Transverse colon (tissue), 4 donors: ENCODE measurements around the gene PXDC1. TPM values are rescaled to one million over a fixed set of nuclear protein-coding genes. Genes with fewer than 3 reads are reported as not detected.

Experiments
- DNase-seq: peaks from one replicate; pipeline ENCODE4 v3.0.0-alpha.2; 2019
- H3K27ac ChIP-seq, 4 donors: fragments of 200-600 bp; sonication (generic); 2 replicates each; pipeline ENCODE4 v1.5.1; 2016 to 2018; ENCODE audit warnings: inconsistent platforms in 4 of 4
- H3K27me3 ChIP-seq: fragments of 200-600 bp; sonication (generic); 2 replicates; pipeline ENCODE4 v1.5.1; 2017; ENCODE audit warnings: inconsistent platforms
- H3K36me3 ChIP-seq, 4 donors: fragments of 200-600 bp; sonication (generic); 2 replicates each; pipeline ENCODE4 v1.5.1; 2017 to 2019; ENCODE audit warnings: inconsistent platforms in 4 of 4
- H3K4me1 ChIP-seq, 4 donors: fragments of 200-600 bp; sonication (generic); 2 replicates each; pipeline ENCODE4 v1.5.1; 2017 to 2020; ENCODE audit warnings: inconsistent platforms in 4 of 4
- H3K4me3 ChIP-seq, 4 donors: fragments of 200-600 bp; sonication (generic); 1 replicate in 1 of 4; 2 replicates in 3 of 4; pipeline versions ENCODE4 v1.5.1 to v1.6.1; 2017 to 2019; ENCODE audit warnings: inconsistent platforms in 4 of 4
- H3K9me3 ChIP-seq, 2 donors: fragments of 200-600 bp; sonication (generic); 2 replicates each; pipeline ENCODE4 v1.5.1; 2017 to 2019; ENCODE audit warnings: inconsistent platforms in 2 of 2
- EP300 ChIP-seq: sonication (generic); formaldehyde crosslinking; IDR thresholded peaks from one replicate; pipeline ENCODE4 v1.6.1; 2017; ENCODE audit warnings: antibody characterized with exemption, low read depth
- POLR2A ChIP-seq: fragments of 450-650 bp; IDR thresholded peaks from one replicate; pipeline ENCODE4 v1.6.1; 2016; ENCODE audit warnings: antibody characterized with exemption, mild to moderate bottlenecking, moderate library complexity
- POLR2AphosphoS5 ChIP-seq, 3 donors: sonication (generic); formaldehyde crosslinking; IDR thresholded peaks; one replicate each; pipeline ENCODE4 v1.6.1; 2016; ENCODE audit warnings: antibody characterized with exemption in 3 of 3
- WGBS, 2 donors: methylation state at CpG; one replicate each; pipeline ENCODE4 v1.1.5; 2018; ENCODE audit warnings: low coverage in 1 of 2; 5-methylcytosine and 5-hydroxymethylcytosine counted together
- in situ Hi-C, 4 donors: fragments of 200-750 bp; cut with MboI; loops; one replicate each; pipeline versions ENCODE4 v1.15.0 to v1.15.1; 2017; ENCODE audit warnings: low sequenced_read_pairs in 3 of 4, low pct_ligation_motif_present in 1 of 4, low pct_unique_long_range_greater_than_20kb in 1 of 4
- intact Hi-C: fragments of 100-400 bp; cut with DNase I; formaldehyde crosslinking; loops from one replicate; pipeline ENCODE4 v1.15.1; 2023; ENCODE audit warnings: low total_unique reads
- total RNA-seq, 4 donors: library from RNA; depleted of rRNA; stranded (reverse); fragments of >200 nt; gene quantifications; one replicate each; pipeline ENCODE4 v1.1.0, GENCODE V29; 2016
- TF ChIP-seq, protein P1 (sequence below), 5 experiments: fragments of 200-600 bp in 3 of 5; fragments of 450-650 bp in 2 of 5; sonication (generic) in 3 of 5; IDR thresholded peaks; 1 replicate in 2 of 5; 2 replicates in 3 of 5; pipeline ENCODE4 v1.5.1; 2016 to 2017; ENCODE audit warnings: antibody characterized with exemption in 5 of 5, inconsistent platforms in 3 of 5, mild to moderate bottlenecking in 2 of 5, moderate library complexity in 1 of 5

PXDC1 gene
- total RNA-seq, 4 donors from 2014 or later: 14.6 to 85.4 (median 44.3) TPM

- in situ Hi-C loops: no loop called here
- no peaks in the 10 kb centered on the region for H3K9me3 ChIP-seq
- intact Hi-C loops: no loop called here
- WGBS, 2 donors: 25 to 53% methylated on average over 1 of the region's 1 CpG
- H3K27ac ChIP-seq: no peak overlapping the region
- no peaks in the 10 kb centered on the region for H3K27me3 ChIP-seq
- no peaks in the 10 kb centered on the region for H3K4me1 ChIP-seq
- no peak for DNase-seq
- H3K4me3 ChIP-seq: no peak overlapping the region
- TF ChIP-seq, protein P1, sequence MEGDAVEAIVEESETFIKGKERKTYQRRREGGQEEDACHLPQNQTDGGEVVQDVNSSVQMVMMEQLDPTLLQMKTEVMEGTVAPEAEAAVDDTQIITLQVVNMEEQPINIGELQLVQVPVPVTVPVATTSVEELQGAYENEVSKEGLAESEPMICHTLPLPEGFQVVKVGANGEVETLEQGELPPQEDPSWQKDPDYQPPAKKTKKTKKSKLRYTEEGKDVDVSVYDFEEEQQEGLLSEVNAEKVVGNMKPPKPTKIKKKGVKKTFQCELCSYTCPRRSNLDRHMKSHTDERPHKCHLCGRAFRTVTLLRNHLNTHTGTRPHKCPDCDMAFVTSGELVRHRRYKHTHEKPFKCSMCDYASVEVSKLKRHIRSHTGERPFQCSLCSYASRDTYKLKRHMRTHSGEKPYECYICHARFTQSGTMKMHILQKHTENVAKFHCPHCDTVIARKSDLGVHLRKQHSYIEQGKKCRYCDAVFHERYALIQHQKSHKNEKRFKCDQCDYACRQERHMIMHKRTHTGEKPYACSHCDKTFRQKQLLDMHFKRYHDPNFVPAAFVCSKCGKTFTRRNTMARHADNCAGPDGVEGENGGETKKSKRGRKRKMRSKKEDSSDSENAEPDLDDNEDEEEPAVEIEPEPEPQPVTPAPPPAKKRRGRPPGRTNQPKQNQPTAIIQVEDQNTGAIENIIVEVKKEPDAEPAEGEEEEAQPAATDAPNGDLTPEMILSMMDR (IDR thresholded peaks at IDR 0.05): no peak
- TF ChIP-seq POLR2A: no peak
- TF ChIP-seq EP300: no peak
- no peak for TF ChIP-seq POLR2AphosphoS5 (IDR thresholded peaks at IDR 0.05)
- H3K36me3 ChIP-seq: no peaks in the 10 kb centered on the region
These were observed 36.2 kb downstream of the PXDC1 start for GRCh38 chr6:3715285-3715684.

- Histone ChIP-seq H3K4me3 (no peak overlapping the region), H3K27ac (no peak overlapping the region), H3K4me1 (no peaks in the 10 kb centered on the region), H3K9me3 (no peaks in the 10 kb centered on the region), H3K27me3 (no peaks in the 10 kb centered on the region), H3K36me3 (no peaks in the 10 kb centered on the region)
- DNase-seq: no peak
- 87% methylated on average over 1 of the region's 1 CpG; no CpG with 5 or more reads in 1 of the 2 donors for WGBS, 2 donors
- no peak for TF ChIP-seq POLR2A
- TF ChIP-seq EP300: no peak
- TF ChIP-seq, protein P1 (IDR thresholded peaks at IDR 0.05): no peak
- in situ Hi-C loops: no loop called here
- intact Hi-C loops: no loop called here
These were observed 36.7 kb downstream of the PXDC1 start for GRCh38 chr6:3714768-3715167.

DNA sequence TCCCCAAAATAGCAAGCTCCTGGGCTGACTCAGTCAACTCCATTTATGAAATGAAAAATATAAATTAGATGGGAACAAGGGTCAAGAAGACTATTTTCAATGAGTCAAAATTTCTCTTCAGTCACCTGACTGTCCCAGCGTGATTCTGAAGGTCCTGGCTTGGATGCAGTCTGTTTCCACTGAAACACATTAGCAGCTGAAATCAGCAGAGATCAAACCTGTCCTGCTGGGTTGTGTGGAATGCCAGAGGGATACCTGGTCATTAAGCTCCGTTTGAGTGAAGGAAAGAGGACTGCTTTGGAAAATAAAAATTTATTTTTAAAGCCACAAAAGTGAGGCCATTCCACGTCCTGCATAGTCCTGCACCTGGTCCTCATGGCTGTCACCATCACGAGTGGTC is 37.4 kb downstream of the PXDC1 start:
- in situ Hi-C loops (no loop called here), intact Hi-C loops (no loop called here)
- Histone ChIP-seq H3K27ac (no peak overlapping the region), H3K9me3 (no peaks in the 10 kb centered on the region), H3K27me3 (no peaks in the 10 kb centered on the region), H3K4me3 (no peak overlapping the region), H3K4me1 (no peaks in the 10 kb centered on the region), H3K36me3 (no peaks in the 10 kb centered on the region)
- 76 to 91% methylated on average over 3 to 4 of the region's 4 CpGs for WGBS, 2 donors
- TF ChIP-seq POLR2A (no peak), EP300 (no peak), POLR2AphosphoS5 (IDR thresholded peaks at IDR 0.05) (no peak)
- TF ChIP-seq, protein P1 (IDR thresholded peaks at IDR 0.05): no peak
- DNase-seq: no peak

- DNase-seq: no peak
- H3K27ac ChIP-seq: no peak overlapping the region
- WGBS, 2 donors: 73 to 80% methylated on average over 1 to 9 of the region's 9 CpGs
- no peaks in the 10 kb centered on the region for H3K4me1 ChIP-seq
- no peaks in the 10 kb centered on the region for H3K9me3 ChIP-seq
- intact Hi-C loops (no loop called here), in situ Hi-C loops (no loop called here)
- no peaks in the 10 kb centered on the region for H3K27me3 ChIP-seq
- H3K4me3 ChIP-seq: no peak overlapping the region
- no peaks in the 10 kb centered on the region for H3K36me3 ChIP-seq
- TF ChIP-seq EP300 (no peak), POLR2A (no peak), POLR2AphosphoS5 (IDR thresholded peaks at IDR 0.05) (no peak)
- TF ChIP-seq, protein P1 (IDR thresholded peaks at IDR 0.05): no peak
These were observed 38.5 kb downstream of the PXDC1 start for GRCh38 chr6:3712827-3713665.
